ENCODE data around the gene PTPRM.

Gene PTPRM

GRCh38 chr18:7626922-7627440 lies 59.9 kb downstream of the PTPRM start:
- DNase-seq (ENCODE audit: low read depth) = no peak

- DNase-seq (ENCODE audit: low read depth) = no peak
Observed at GRCh38 chr18:7629416-7629815, 62.3 kb downstream of the PTPRM start.

- DNase-seq (ENCODE audit: low read depth) = no peak
Observed at GRCh38 chr18:7630731-7631442, 63.8 kb downstream of the PTPRM start.

- DNase-seq (ENCODE audit: low read depth) = no peak
Observed at GRCh38 chr18:7632152-7633098, 65.3 kb downstream of the PTPRM start.

GRCh38 chr18:7633171-7633570 lies 66.1 kb downstream of the PTPRM start:
- DNase-seq (ENCODE audit: low read depth) = no peak

GRCh38 chr18:7635948-7636347 lies 68.8 kb downstream of the PTPRM start:
- DNase-seq (ENCODE audit: low read depth) = no peak

- no peak for DNase-seq (ENCODE audit: low read depth)
Observed at GRCh38 chr18:7637269-7637668, 70.2 kb downstream of the PTPRM start.

- DNase-seq (ENCODE audit: low read depth) = no peak
Observed at GRCh38 chr18:7638321-7638720, 71.2 kb downstream of the PTPRM start.

- DNase-seq (ENCODE audit: low read depth) = no peak
Observed at GRCh38 chr18:7641813-7642212, 74.7 kb downstream of the PTPRM start.

GRCh38 chr18:7642331-7642890 lies 75.3 kb downstream of the PTPRM start:
- no peak for DNase-seq (ENCODE audit: low read depth)

GRCh38 chr18:7645756-7646155 lies 78.6 kb downstream of the PTPRM start:
- no peak for DNase-seq (ENCODE audit: low read depth)

- no peak for DNase-seq (ENCODE audit: low read depth)
Observed at GRCh38 chr18:7646174-7646886, 79.2 kb downstream of the PTPRM start.

GRCh38 chr18:7647500-7647899 lies 80.4 kb downstream of the PTPRM start:
- DNase-seq (ENCODE audit: low read depth) = no peak

- no peak for DNase-seq (ENCODE audit: low read depth)
Observed at GRCh38 chr18:7657050-7657449, 89.9 kb downstream of the PTPRM start.

GRCh38 chr18:7657937-7658336 lies 90.8 kb downstream of the PTPRM start:
- DNase-seq (ENCODE audit: low read depth) = no peak

GRCh38 chr18:7658701-7659100 lies 91.6 kb downstream of the PTPRM start:
- no peak for DNase-seq (ENCODE audit: low read depth)

- DNase-seq (ENCODE audit: low read depth) = no peak
Observed at GRCh38 chr18:7661207-7661606, 94.1 kb downstream of the PTPRM start.

GRCh38 chr18:7662866-7663265 lies 95.8 kb downstream of the PTPRM start:
- DNase-seq (ENCODE audit: low read depth) = no peak

GRCh38 chr18:7663366-7664312 lies 96.5 kb downstream of the PTPRM start:
- DNase-seq (ENCODE audit: low read depth) = no peak

GRCh38 chr18:7666195-7666776 lies 99.2 kb downstream of the PTPRM start:
- DNase-seq (ENCODE audit: low read depth) = no peak

Measured in GM04503 (cell line).